Measurements from ENCODE around the gene RIPK4.

Gene RIPK4

DNA sequence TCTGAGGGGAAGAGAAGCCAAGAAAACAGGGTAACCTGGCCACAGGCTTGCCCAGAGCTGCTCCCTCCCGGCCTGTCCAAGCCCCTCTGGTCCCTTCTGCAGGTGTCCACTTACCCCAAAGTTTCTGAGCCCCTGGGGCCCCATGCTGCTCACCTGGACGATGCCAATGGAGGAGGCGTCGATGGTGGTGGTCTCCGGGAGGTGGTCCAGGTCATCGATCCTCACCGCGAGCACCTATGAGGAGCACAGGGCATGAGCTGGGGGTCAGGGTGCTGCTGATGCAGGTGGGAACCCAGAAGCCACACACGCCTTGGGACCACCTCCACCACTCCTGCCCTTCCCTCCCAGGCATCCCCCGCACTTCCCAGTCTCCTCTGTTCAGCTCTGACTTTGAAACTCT lies 37.5 kb upstream of the RIPK4 start:
- no peaks in the 10 kb centered on the region for H3K9me3 ChIP-seq (ENCODE audit: severe bottlenecking)
- H3K27me3 ChIP-seq (ENCODE audit: insufficient read depth, low read depth, severe bottlenecking): no peaks in the 10 kb centered on the region
- H3K36me3 ChIP-seq: peaks cover 58% of the 10 kb centered on the region
- TF ChIP-seq, protein P1, sequence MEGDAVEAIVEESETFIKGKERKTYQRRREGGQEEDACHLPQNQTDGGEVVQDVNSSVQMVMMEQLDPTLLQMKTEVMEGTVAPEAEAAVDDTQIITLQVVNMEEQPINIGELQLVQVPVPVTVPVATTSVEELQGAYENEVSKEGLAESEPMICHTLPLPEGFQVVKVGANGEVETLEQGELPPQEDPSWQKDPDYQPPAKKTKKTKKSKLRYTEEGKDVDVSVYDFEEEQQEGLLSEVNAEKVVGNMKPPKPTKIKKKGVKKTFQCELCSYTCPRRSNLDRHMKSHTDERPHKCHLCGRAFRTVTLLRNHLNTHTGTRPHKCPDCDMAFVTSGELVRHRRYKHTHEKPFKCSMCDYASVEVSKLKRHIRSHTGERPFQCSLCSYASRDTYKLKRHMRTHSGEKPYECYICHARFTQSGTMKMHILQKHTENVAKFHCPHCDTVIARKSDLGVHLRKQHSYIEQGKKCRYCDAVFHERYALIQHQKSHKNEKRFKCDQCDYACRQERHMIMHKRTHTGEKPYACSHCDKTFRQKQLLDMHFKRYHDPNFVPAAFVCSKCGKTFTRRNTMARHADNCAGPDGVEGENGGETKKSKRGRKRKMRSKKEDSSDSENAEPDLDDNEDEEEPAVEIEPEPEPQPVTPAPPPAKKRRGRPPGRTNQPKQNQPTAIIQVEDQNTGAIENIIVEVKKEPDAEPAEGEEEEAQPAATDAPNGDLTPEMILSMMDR (IDR thresholded peaks at IDR 0.05; ENCODE audit: low read depth, low read length): no peak
- H3K27ac ChIP-seq: no peak overlapping the region
- no peak overlapping the region for H3K4me3 ChIP-seq (ENCODE audit: low read depth, low read length)
- DNase-seq: no peak

DNA sequence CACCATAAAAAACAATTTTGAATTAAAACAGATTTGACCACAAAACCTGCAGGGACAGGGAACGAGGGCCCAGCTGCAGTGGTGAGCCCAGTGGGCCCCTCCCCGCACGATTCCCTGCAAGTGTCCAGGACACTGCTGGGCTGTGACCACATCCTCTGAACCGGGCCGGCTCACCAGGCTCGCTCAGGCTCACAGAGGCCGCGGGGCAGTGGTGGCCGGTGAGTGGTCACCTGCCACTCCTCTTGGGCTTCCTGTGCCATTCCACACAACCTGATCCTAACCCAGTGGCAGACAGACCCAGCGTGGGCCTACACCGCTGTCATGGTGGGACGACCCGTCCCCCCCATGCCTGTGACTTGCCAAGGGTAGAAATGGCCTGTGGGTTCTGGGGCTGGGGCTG lies 36.5 kb upstream of the RIPK4 start:
- H3K4me3 ChIP-seq (ENCODE audit: low read depth, low read length): no peak overlapping the region
- H3K27me3 ChIP-seq (ENCODE audit: insufficient read depth, low read depth, severe bottlenecking): no peaks in the 10 kb centered on the region
- TF ChIP-seq, protein P1 (IDR thresholded peaks at IDR 0.05; ENCODE audit: low read depth, low read length): no peak
- peaks cover 60% of the 10 kb centered on the region for H3K36me3 ChIP-seq
- H3K27ac ChIP-seq: no peak overlapping the region
- no peak for DNase-seq
- H3K9me3 ChIP-seq (ENCODE audit: severe bottlenecking): no peaks in the 10 kb centered on the region

DNA sequence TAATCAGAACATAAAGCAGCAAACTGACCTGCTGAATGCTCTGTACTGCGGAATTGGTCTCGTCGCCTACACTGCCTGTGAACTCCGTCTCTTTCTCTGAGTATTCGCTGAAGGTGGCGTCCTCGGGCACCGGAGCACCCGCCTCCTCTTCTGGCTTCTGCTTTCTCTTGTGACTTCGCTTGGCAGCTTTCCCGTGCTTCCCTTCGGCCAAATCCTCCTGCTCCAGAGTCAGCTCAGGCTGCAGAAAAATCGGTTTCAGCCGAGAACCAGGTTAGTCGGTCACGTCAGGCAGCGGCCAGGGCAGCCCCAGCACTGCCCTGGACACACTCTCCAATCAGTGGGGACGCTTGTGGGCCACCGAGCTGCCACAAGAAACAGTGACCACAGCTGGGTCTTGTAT lies 35.8 kb upstream of the RIPK4 start:
- Histone ChIP-seq H3K27me3 (ENCODE audit: insufficient read depth, low read depth, severe bottlenecking) (no peaks in the 10 kb centered on the region), H3K36me3 (peaks cover 55% of the 10 kb centered on the region), H3K27ac (no peak overlapping the region), H3K9me3 (ENCODE audit: severe bottlenecking) (no peaks in the 10 kb centered on the region), H3K4me3 (ENCODE audit: low read depth, low read length) (no peak overlapping the region)
- no peak for DNase-seq
- TF ChIP-seq, protein P1 (IDR thresholded peaks at IDR 0.05; ENCODE audit: low read depth, low read length): no peak

DNA sequence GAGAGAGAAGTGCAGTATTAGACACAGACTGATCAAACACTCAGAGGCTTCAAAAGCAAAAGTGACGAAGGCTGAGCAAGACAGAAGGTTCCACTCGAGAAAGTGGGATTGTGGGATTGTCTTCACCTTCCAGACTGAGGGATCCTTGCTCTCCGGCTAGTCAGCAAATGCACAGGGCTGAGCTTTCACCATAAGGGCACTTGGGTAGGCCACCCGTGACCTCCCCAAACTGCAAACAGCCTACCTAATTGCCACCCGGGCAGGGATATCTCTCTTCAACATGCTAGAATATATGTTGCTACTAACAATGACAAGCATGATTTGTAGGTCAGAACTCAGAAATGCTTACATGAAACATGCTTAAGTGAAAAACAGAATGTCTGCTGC lies 35.3 kb upstream of the RIPK4 start:
- Histone ChIP-seq H3K27me3 (ENCODE audit: insufficient read depth, low read depth, severe bottlenecking) (no peaks in the 10 kb centered on the region), H3K9me3 (ENCODE audit: severe bottlenecking) (no peaks in the 10 kb centered on the region), H3K27ac (no peak overlapping the region), H3K36me3 (peaks cover 55% of the 10 kb centered on the region), H3K4me3 (ENCODE audit: low read depth, low read length) (no peak overlapping the region)
- no peak for DNase-seq
- TF ChIP-seq, protein P1 (IDR thresholded peaks at IDR 0.05; ENCODE audit: low read depth, low read length): no peak

DNA sequence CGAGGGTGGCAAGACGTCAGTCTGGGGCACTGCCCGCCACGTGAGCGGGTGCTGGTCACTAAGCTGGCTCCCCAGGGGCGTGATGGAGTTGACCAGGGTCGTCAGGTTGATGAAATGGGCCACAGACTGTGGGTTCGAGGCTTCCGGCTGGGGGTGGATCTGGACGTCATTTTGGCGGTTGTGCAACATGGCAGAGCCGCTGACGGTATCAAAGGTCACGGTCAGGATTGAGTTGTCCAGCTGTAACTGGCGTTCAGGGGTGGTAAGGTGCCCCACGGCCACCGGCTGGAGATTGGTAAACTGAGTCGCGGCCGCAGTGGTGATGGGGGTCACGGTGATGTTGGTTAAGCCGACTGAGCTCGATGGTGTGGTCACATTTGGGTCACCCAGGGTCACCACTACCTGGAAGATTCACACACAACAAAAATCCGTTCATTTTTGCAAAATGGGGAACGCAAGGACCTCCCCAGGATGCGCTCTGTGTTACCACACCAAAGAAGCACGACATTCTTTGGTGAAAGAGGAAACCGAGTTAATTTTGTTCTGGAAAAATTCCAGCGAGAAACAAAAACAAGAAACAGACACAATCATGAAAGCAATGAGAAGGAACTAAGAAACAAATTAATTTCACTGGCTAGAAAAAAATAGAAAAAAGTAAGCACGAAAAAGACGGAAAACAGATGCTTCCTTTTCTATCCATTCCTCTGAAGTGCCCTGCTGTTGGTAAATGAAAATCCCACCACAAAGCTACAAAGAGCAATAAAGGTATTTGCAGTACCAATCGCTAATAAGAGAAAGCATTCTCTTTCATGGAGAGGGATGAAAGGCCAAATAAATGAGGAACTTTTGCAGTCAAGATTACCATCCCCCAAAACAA lies 34.7 kb upstream of the RIPK4 start:
- TF ChIP-seq, protein P1 (IDR thresholded peaks at IDR 0.05; ENCODE audit: low read depth, low read length): no peak
- H3K27ac ChIP-seq: no peak overlapping the region
- H3K4me3 ChIP-seq (ENCODE audit: low read depth, low read length): no peak overlapping the region
- no peaks in the 10 kb centered on the region for H3K27me3 ChIP-seq (ENCODE audit: insufficient read depth, low read depth, severe bottlenecking)
- no peaks in the 10 kb centered on the region for H3K9me3 ChIP-seq (ENCODE audit: severe bottlenecking)
- peaks cover 55% of the 10 kb centered on the region for H3K36me3 ChIP-seq
- DNase-seq: no peak
